HUES6 (cell line): ENCODE data around the gene COL23A1.
"Not testable (repeated sequence)": the region's sequence is repeated elsewhere in the genome, so short reads cannot be mapped to it uniquely, and the experiment has no call there.

Experiments used
- H3K27ac ChIP-seq: 2 replicates; pipeline ENCODE4 v1.7.0; 2013; ENCODE audit warnings: low read depth, mild to moderate bottlenecking, low read length, inconsistent platforms
- H3K27me3 ChIP-seq: 2 replicates; pipeline ENCODE4 v1.6.1; 2013; ENCODE audit warnings: low read length; ENCODE audit not compliant: control insufficient read depth, insufficient read depth
- H3K36me3 ChIP-seq: 2 replicates; pipeline ENCODE4 v1.6.1; 2013; ENCODE audit warnings: low read length; ENCODE audit not compliant: control insufficient read depth, insufficient read depth
- H3K4me1 ChIP-seq: 2 replicates; pipeline ENCODE4 v1.6.1; 2013; ENCODE audit warnings: low read length; ENCODE audit not compliant: control insufficient read depth, insufficient read depth
- H3K4me3 ChIP-seq: 2 replicates; pipeline ENCODE4 v1.5.1; 2013; ENCODE audit warnings: low read depth, low read length
- H3K9ac ChIP-seq: one replicate; pipeline ENCODE4 v1.6.1; 2013; ENCODE audit warnings: mild to moderate bottlenecking, low read length
- H3K9me3 ChIP-seq: 2 replicates; pipeline ENCODE4 v1.6.1; 2013; ENCODE audit warnings: low read depth, low read length; ENCODE audit not compliant: control insufficient read depth, insufficient read depth

The COL23A1 gene

GRCh38 chr5:178310130-178310865 is 279.9 kb downstream of the COL23A1 start:
- no peak overlapping the region for H3K4me3 ChIP-seq
- no peak overlapping the region for H3K27ac ChIP-seq
- no peaks in the 10 kb centered on the region for H3K27me3 ChIP-seq
- H3K9ac ChIP-seq = no peak overlapping the region
- H3K9me3 ChIP-seq = no peaks in the 10 kb centered on the region
- peaks cover 21% of the 10 kb centered on the region for H3K4me1 ChIP-seq
- H3K36me3 ChIP-seq = no peaks in the 10 kb centered on the region

GRCh38 chr5:178309271-178310013 is 280.8 kb downstream of the COL23A1 start:
- Histone ChIP-seq H3K27ac (no peak overlapping the region), H3K4me3 (no peak overlapping the region), H3K4me1 (peaks cover 21% of the 10 kb centered on the region), H3K36me3 (no peaks in the 10 kb centered on the region), H3K9ac (no peak overlapping the region), H3K27me3 (no peaks in the 10 kb centered on the region), H3K9me3 (no peaks in the 10 kb centered on the region)

GRCh38 chr5:178308541-178309092 is 281.6 kb downstream of the COL23A1 start:
- Histone ChIP-seq H3K27me3 (no peaks in the 10 kb centered on the region), H3K9ac (no peak overlapping the region), H3K36me3 (no peaks in the 10 kb centered on the region), H3K9me3 (no peaks in the 10 kb centered on the region), H3K27ac (no peak overlapping the region), H3K4me1 (peaks cover 21% of the 10 kb centered on the region), H3K4me3 (no peak overlapping the region)

DNA sequence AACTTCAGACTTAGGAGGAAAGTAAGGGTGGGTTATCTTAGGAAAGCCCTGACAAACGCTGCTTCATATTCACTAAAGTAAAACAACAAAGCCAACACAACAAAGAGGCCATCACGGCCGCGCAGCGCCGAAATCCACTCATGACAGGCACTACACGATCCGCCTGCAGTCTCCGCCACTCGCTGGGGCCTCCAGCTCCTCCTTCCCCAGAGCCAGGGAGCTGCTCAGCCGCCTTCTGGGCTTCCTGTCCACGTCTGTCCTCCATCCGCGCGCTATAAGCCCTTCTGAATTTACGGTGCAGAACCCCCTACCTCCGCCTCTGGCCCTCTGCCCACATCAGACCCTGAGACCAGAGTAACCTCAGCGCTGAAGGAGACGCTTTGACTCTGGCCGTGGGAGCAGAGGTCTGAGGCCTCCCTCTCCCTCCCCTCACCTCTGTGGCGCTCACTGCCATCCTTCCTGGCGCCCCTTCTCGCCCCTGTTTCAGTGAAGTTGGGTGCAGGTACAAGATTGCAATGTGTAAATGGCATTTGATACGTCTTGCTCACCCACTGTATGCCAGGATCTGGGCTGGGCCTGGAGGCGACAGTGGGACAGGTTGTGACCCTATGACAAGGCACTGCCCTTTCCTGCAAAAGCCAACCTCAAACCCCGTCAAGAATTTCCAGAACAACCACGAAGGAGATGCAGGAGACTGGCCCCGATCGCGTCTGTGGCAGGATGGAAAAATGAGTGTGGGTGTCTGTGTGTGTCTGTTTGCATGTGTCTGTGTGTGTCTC is 282.7 kb downstream of the COL23A1 start:
- H3K27me3 ChIP-seq = no peaks in the 10 kb centered on the region
- no peaks in the 10 kb centered on the region for H3K9me3 ChIP-seq
- no peaks in the 10 kb centered on the region for H3K36me3 ChIP-seq
- H3K4me1 ChIP-seq = peaks cover 13% of the 10 kb centered on the region; the same call in 1 of the 2 replicates
- no peak overlapping the region for H3K27ac ChIP-seq
- no peak overlapping the region for H3K9ac ChIP-seq
- H3K4me3 ChIP-seq = no peak overlapping the region

GRCh38 chr5:178306430-178307225 is 283.6 kb downstream of the COL23A1 start:
- H3K36me3 ChIP-seq = no peaks in the 10 kb centered on the region

GRCh38 chr5:178305801-178306200 is 284.4 kb downstream of the COL23A1 start:
- H3K27me3 ChIP-seq = no peaks in the 10 kb centered on the region
- no peak overlapping the region for H3K9ac ChIP-seq
- H3K9me3 ChIP-seq = no peaks in the 10 kb centered on the region

More at GRCh38 chr5:178306430-178307225, 283.6 kb downstream of the COL23A1 start:
- Histone ChIP-seq H3K9ac (no peak overlapping the region), H3K27ac (no peak overlapping the region), H3K27me3 (no peaks in the 10 kb centered on the region), H3K4me1 (peaks cover 10% of the 10 kb centered on the region; the same call in 1 of the 2 replicates), H3K4me3 (no peak overlapping the region), H3K9me3 (no peaks in the 10 kb centered on the region)

GRCh38 chr5:178304761-178305645 is 285.2 kb downstream of the COL23A1 start:
- no peaks in the 10 kb centered on the region for H3K27me3 ChIP-seq
- H3K36me3 ChIP-seq = no peaks in the 10 kb centered on the region
- H3K9me3 ChIP-seq = no peaks in the 10 kb centered on the region
- no peak overlapping the region for H3K9ac ChIP-seq
- H3K4me3 ChIP-seq = no peak overlapping the region
- peaks cover 10% of the 10 kb centered on the region; the same call in 1 of the 2 replicates for H3K4me1 ChIP-seq
- H3K27ac ChIP-seq = no peak overlapping the region

More at GRCh38 chr5:178305801-178306200, 284.4 kb downstream of the COL23A1 start:
- Histone ChIP-seq H3K27ac (no peak overlapping the region), H3K4me1 (peaks cover 10% of the 10 kb centered on the region; the same call in 1 of the 2 replicates), H3K36me3 (no peaks in the 10 kb centered on the region), H3K4me3 (no peak overlapping the region)

- H3K9ac ChIP-seq = no peak overlapping the region
- no peaks in the 10 kb centered on the region for H3K27me3 ChIP-seq
- H3K27ac ChIP-seq = no peak overlapping the region
- no peaks in the 10 kb centered on the region for H3K36me3 ChIP-seq
- no peaks in the 10 kb centered on the region for H3K9me3 ChIP-seq
- H3K4me3 ChIP-seq = no peak overlapping the region
- H3K4me1 ChIP-seq = peaks cover 10% of the 10 kb centered on the region; the same call in 1 of the 2 replicates
Measured at GRCh38 chr5:178304016-178304415, 286.2 kb downstream of the COL23A1 start.

- not testable (repeated sequence) for H3K27me3 ChIP-seq, H3K36me3 ChIP-seq, H3K27ac ChIP-seq, H3K9ac ChIP-seq, H3K9me3 ChIP-seq, H3K4me1 ChIP-seq, H3K4me3 ChIP-seq
Measured at GRCh38 chr5:178302321-178302720, 287.9 kb downstream of the COL23A1 start.
